Stimulated activated CD4-positive, alpha-beta T cell treated with anti-CD3 and anti-CD28 coated beads, Interleukin-1b, Interleukin-23, amount 100 ng/mL, for 24 hours (primary cell): ENCODE data around the gene B3GAT1.

Experiments used
- DNase-seq, 4 experiments: peaks; one replicate each; pipeline ENCODE4 v3.0.0-alpha.2; 2020; ENCODE audit warnings: low read depth in 4 of 4, low spot score in 1 of 4

Gene B3GAT1

DNA sequence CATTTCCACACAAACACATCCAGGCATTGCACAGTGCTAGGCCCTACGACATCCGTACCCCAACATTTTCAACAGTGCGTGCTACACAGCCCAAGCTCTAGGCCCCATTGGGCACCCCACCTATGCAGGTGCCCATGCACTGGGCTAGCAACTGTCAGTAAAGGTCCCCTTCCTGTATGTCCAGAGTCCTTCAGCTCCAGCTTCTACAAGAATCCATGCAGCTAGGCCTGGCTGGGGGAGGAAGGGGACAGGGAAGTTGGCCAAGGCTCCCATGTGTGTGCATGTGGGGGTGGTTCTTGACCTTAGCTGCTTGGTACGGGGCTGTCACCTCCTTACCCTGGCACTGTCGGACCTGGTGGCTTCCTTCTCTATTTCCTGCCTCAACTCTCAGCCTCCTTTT lies 1.3 kb downstream of the B3GAT1 start:
- DNase-seq, result no peak

DNA sequence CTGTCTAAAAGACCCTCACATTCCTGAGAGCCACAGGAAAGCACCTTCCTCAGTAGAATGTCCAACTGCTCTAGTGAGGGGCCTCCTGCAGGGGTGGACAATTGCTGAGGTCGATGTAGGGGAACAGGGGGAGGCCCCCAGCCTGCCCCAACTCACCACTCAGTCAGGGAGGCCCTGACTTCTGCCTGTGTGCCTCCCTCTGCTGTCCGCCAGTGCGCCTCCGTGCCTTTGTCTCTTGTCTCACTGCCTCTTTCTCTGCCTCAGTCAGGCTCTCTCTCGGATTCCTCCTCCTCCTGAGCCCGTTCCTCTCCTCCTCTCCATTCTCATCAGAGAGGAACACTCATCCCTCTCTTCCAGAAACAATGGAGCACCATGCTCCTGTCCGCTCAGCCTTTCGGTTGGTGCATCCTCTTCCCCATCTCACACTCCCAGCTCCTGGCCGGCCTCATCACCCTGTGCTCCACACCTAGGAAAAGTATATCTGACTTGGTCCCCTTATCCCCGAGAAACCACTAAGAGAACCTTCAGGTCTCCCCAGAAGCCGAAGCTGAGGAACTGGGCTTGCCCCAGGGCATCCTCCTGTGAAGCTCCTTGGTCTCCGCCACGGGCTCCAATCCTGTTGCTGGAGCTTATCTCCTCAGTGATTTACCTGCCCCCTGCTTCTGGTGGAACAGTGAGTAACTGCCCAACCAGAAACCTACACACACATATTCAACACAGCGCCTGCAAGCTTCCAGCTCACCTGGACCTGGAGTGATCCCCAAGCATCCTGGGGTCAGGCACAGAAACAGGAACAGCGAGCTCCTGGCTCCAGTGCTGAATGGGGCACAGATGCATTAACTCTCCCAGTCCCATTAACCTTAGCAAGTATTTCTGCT lies 2.3 kb downstream of the B3GAT1 start:
- DNase-seq, result no peak

DNA sequence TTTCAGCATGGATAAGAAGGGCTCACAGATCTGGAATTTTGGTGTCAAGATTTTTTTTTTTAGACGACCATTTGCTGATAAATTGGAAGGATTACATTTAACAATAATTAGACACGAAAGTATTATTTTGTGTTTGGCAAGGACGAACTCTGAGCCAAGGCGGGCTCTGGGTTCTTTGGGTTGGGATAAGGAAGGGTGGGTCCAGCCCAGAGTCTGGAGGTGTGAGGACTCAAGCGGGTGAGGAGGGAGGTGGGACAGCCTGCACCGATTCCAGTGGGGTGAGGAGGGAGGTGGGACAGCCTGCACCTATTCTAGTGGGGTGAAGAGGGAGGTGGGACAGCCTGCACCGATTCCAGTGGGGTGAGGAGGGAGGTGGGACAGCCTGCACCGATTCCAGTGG lies 4.1 kb downstream of the B3GAT1 start:
- no peak for DNase-seq

DNA sequence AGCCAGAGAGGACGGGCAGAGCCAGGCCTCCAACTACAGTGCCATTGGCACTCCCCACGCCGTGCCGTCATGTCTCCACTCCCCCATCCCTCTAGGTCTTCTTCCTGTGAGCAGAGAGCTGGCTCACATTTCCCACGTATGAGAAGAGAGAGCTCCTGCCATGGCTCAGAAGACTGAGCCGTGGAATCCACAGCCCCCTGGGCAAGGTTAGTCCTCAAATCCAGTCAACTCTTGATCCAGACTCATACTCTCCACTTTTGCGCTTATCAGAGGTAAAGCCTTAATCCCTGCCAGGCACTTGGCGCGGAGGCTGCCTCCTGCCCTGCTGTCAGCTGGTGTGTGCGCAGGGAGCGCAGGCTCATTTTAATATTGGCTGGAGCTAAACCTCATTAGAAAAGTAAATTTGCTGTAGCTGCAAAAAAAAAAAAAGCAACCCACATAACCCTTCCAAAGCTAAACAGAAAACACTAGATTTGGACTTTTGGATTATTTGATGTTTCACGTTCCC lies 4.7 kb downstream of the B3GAT1 start:
- DNase-seq, result no peak

DNA sequence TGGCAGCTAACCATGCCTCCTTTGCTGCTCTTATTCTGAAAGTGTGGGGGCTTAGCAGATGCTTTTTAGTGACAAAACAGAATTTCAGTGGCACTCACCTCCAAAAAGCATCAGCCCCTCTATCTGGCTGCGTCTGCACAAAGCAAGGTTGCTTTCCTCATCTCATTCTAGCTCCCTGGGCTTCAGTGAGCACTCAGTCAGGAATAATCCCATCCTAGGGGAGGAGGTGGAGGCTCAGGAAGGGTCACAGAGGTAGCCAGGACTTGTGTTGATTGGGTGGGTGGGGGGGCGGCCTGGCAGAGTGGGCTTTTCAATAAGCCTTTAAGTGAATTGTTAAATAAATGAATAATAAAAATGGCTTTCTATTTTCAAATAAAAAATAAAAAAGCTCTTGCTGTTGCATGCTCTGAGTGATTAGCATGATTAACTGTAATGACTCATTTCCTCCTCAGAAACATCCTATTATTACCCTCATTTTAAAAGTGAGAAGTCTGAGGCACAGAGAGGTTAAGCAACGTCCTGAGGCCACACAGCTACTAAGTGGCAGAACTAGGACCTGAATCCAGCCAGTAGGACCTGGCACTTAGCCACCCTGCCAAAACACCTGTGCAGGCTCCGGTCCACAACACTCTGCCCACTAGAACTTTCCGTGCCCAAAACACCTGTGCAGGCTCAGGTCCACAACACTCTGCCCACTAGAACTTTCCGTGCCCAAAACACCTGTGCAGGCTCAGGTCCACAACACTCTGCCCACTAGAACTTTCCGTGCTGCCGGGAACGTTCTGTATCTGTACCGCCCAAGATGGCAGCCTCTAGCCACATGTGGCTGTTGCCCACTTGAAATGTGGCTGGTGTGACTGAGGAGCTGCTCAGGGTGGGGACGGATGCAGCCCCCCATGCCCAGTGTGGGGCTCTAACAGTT lies 5.5 kb downstream of the B3GAT1 start:
- no peak for DNase-seq

DNA sequence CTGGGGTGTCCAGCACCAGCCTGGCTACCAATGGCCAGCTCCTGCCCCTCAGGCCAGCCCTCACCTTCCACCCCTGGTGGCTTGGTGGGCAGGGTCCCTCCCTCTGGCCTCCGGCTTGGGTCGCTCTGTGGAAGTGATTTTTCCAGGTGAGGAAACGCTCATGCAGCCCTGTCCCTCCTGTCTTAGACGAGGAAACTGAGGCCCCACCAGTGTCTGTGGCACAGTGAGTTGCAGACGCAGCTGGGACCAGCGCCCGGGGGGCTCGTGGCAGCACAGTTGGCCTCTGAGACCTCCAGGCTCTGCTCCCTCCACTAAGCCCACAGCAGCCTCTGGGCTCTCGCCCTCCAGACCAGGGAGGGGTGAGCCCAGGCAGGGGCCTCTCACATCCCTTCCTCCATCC lies 6.2 kb downstream of the B3GAT1 start:
- DNase-seq, result no peak

DNA sequence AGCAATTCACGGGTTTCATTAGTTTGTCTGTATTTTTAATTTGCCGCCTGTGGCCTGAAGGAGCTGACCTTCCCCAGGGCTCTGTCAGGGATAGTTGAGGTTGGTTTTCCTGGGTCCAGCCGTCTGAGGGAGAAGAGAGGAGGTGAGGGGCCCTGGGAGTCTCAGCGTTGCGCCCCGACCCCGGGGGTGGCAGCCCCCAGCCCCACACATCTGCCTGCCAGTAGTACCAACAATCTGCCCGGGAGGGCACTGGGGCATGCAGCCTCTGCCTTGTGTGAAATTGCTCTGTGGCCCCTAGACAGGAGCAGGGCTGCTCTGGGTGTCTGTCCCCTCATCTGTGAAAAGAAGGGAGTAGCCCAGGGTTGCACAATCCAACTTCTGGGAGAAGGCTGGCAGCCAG lies 6.6 kb downstream of the B3GAT1 start:
- no peak for DNase-seq

DNA sequence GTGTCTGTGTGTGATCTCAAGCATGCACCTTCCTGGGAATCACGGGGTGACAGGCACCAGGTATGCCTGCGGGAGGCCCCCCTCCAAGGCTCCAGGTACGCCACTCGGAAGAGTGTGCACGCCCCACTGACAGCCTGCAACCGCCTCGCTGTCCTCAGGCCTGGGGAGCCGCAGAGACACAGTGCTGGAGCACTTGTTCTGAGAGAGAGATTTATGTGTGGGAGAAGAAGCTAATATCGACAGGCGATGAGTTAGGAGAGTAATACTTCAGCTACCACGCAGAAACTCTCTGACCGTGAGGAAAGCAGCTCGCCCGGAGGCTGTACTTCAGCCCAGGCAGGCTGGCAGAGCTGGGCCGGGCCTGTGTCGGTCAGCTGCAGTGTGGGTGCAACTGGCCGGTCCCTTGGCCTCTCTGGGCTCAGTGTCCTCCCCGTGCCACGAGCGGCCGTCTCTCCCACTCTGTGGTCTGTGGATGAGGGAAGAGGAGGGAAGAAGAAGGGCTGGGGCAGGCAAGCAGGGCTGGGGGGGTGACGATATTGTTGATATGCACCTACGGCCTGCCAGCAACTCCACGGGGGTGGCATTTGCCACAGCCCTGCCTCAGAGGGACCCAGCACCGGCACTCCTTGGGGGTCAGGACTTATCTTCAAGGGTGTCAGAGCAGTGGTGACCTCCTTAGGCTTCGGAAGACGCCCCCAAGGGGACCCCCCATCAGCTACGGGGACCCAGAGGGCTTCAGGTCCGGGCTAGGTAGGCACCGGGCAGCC lies 7.3 kb downstream of the B3GAT1 start:
- no peak for DNase-seq

DNA sequence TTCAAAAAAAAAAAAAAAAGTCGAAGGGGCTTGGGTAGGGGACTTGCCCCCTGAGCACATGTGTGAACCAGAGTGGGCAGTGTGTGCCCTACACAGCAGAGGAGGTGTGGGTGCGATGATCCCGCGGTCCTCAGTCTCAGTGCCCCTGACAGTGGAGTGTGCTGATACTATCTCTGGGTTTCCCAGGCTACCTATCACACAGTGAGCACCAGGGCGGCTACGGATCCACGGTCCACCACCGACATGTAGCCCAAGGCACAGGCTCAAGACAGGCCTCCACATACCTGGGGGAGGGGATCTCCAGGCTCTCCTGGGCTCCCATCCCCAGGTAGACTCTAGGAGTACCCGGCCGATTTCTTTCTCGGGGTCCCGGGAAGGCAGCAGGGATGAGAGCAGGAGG lies 9.1 kb downstream of the B3GAT1 start:
- DNase-seq, result no peak

DNA sequence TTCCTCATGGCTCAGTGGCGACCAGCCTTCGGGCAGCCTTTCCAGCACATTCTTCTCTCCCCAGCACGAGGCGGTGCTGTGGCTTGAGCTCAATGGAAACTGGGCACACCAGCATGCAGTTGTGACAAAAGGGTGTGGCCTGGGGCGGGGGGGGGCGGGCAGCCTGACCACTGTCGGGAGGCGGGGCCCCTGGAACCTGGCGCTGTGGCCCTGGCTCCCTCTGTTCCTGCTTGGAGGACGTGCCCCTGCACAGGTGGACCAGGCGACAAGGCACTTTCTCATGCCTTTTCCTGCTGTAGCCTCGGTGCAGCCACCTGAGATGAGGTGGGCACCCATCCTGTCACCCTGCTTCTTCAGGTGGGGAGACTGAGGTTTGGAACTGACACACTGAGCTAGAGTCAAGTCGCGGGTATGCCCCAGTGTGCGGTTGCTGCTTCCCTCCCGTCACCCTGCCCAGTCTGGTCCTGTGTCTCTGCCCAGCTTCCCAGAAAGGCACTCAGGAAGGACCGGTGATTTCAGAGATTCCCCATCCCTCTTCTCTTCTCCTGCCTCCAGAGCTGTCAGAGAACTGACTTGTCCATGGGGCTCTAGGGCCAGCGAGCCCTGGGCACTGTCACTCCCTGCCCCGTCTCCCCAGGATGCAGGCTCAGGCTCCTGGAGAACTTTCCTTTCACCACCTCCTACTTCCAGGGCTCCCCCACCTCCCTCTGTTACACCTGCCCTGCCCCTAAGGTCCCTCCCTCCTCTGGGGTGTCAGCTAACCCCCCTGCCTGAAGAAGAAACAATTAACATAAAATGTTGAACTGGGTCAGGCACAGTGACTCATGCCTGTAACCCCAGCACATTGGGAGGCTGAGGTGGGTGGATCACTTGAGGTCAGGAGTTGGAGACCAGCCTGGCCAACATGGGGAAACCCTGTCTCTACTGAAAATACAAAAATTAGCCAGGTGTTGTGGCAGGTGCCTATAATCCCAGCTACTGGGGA lies 9.9 kb downstream of the B3GAT1 start:
- no peak for DNase-seq

DNA sequence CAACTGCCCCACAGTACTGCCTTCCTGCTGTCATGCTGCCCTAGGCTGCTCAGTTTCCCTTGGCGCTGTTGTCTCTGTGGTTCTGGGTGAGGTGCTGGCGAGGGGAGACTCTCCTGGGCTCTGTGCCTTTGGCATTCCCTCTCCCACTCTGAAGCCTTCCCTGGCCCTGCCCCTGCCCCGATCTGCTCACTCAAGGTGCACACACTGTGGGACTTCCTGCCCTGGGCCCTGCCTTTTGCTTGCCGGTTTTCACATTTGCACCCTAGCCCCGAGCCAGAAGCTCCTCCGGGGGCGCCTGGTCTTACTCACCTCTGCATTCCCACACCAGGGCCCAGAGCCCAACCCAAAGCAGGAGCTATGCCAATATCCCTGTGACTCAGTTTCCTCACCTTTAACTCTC lies 12.0 kb downstream of the B3GAT1 start:
- no peak for DNase-seq

DNA sequence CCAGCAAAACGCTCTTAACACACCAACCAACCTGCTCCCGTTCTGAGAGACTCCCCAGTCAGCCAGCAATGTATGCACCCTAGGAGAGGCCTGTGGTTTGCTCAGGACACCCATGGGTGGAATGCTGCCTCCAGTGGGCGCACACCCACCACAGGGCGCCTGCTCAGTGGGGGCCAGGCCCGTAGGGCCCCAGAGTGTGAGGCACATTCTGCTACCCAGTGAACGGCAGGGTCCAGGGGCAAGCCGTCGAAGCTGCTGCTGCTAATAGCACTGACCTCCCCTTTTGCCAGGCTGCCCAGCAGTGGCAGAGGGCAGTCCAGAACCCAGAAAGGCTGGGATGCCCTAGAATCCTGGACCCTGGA lies 12.8 kb downstream of the B3GAT1 start:
- no peak for DNase-seq

DNA sequence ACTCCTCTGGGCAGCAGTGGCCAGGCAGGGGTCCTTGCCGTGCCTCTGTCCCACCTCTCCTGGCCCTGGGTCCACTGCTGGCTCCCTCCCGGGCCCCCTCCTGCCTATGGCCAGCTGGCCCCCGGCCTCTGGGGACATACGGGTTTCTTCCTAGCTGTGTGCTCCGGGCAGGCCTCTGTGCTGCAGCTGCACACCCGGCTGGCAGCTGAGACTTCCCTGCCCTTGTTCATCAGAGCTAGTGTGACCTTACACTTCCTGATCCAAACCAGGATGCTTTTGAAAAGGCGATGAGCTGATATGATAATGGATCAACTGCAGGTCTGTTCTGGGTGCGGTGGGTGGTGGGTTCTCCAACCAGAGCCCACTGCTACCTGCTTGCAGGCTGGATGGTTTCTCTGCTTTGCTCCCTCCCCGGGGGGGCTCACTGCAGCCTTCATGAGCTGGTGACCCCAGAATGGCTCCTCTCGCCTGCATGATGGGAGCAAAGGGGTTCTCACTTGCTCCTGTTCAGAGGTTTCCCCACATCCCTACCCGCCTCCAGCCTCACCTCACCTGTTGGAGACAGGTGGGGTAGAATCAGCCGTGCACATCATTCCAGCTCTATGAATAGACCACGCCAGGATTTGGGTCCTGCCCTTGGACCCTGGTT lies 13.3 kb downstream of the B3GAT1 start:
- no peak for DNase-seq

DNA sequence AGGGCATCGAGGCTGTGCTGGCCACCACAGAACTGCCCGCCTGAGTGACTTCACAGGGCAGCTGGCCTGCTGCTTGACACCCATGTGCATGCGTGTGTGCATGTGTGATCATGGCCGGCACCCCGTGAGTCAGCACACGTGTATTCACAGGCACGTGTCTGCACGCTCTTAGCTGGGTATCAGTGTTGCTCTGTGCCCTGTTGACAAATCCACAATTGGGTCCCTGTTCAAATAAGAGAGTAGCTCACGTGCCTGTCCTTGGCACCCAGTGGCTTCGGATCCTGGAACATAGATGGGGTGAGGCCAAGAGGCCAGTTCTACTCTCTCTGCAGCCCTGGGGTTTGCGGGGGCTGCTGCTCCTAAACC lies 14.0 kb downstream of the B3GAT1 start:
- DNase-seq, result no peak

DNA sequence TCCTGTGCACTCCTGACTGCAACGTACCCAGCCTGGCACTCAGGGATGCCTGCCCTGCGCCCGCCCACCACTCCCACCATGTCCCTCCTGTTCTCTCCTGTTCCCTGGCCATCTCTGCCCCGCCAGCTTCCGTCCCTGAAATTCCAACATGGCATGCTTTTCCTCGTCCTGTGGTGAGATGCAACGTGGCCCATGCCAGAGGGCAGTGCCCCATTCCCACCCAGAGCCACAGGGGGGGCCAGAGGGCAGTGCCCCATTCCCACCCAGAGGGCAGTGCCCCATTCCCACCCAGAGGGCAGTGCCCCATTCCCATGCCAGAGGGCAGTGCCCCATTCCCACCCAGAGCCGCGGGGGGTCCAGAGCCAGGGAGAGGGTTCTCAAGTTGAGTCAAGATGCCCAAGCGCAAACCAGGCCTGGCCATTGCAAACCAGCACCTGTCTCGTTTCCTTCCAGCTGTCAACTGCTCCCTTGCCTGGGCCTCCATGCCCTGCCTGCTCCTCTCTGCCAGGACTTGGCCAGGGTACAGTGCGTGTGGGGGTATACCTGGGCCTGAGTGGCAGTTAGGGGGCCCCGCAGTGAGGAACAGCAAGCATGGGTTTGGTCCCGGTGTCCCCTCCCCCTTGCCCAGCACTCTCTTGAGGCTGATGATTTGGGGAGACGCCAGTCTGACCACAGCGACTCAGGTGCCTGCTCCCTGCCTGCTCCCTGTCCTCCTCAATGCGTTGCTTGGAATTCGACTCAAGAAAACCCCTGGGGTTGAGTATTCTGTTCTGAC lies 14.6 kb downstream of the B3GAT1 start:
- DNase-seq, result no peak

DNA sequence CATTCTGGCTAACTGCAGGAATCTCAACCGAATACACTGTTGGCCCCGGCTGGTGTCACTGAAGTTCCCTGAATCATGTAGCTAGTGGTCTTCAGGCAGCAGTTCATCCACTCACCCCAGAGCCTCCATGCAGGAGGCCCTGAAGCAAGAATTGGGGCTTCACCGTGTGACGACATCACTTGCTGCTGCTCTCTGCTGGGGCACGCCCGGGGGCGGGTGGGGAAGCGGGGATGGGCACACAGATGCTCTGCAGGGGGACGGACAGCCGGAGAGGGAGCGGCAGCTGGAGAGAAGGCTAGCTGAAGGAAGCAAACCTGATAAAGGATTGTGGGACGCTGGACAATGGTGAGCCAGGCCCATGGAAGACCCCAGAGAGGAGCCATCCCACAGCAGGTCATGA lies 17.0 kb downstream of the B3GAT1 start:
- no peak for DNase-seq

DNA sequence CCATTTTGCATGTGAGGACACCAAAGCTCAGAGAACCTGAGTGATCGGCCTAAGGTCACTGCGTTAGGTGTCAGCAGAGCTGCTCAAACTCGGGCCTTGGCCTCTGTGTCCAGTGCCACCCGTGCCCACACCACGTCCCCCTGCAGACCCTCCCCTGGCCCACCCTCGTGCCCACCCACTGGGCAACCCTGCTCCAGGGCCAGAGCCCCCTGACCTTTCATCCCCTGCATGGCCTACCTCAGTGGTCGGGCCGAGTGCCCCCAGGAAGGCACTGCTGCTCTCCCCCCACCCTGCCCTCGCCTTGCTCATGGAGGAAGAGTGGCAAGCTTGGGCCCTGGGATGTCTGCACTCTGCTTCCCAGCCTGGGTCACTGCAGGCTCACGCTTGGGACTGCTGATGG lies 17.7 kb downstream of the B3GAT1 start:
- no peak for DNase-seq

DNA sequence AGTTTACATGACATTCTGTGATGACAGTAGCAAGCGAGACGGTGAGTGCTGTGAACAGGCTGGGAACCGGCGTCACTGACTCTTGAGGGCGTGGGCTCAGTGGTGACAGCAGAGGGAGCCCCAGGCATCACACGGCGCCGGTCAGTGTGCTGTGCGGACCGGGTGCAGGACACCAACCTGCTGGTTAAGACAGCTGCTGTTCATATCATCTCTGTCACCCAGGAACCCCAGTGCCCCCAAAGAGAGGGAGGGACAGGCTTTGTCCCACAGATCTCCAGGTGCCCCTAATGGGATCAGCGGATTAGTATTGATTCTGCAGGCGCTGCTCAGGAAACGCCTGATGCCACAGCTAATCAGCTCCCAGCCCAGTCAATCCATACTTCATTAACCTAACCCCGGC lies 18.4 kb downstream of the B3GAT1 start:
- DNase-seq, result no peak
